OCI-LY1 (cell line): ENCODE data around the gene CCND2.

Experiments used
- CTCF ChIP-seq: fragments of 200-600 bp; sonication (generic), shearing (Covaris generic); IDR thresholded peaks from 2 replicates; pipeline ENCODE4 v1.5.1; 2017; ENCODE audit warnings: mild to moderate bottlenecking, antibody characterized with exemption, low read length, moderate library complexity, mixed read lengths
- EZH2 ChIP-seq: fragments of 200-600 bp; sonication (generic), shearing (Covaris generic); IDR thresholded peaks from 2 replicates; pipeline ENCODE4 v1.8.0; 2017; ENCODE audit warnings: borderline replicate concordance, mixed run types, mild to moderate bottlenecking, antibody characterized with exemption, low read length, moderate library complexity, mixed read lengths

GRCh38 chr12:4320853-4321701 lies 47.5 kb downstream of the CCND2 start, which contains the start of gene TIGAR:
- TF ChIP-seq CTCF, result no peak
- TF ChIP-seq EZH2, result no peak
